ENCODE measurements around the gene MAPKAP1. TPM values are rescaled to one million over a fixed set of nuclear protein-coding genes. Genes with fewer than 3 reads are reported as not detected.

Gene MAPKAP1
- total and polyA plus RNA-seq, 8 donors, result 32.7 to 212 (median 78.2) TPM

DNA sequence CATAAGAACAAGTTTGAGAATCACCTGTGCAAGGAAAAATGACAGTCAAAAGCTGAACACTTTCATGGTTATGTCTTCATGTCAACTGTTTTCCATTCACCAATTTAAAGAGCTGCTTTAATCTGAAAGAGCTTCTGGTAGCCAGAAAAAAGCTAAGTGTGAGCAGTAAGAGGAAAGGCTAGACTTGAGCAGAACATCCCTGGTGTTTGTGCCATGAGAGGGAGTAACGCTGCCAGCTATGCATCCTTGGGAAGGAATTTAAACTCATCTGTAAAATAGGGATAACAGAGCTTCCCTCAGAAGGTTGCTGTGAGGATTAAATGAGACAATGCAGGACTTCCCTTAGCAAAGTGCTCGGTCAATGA is 193.7 kb downstream of the MAPKAP1 start:
- Histone ChIP-seq H3K27ac (peak overlapping the region; percentile 69 to 81 (median 74)), H3K27me3 (no peaks in the 10 kb centered on the region), H3K4me1 (peaks cover 14 to 47% (median 30%) of the 10 kb centered on the region in 4 donors), H3K4me3 (peak overlapping the region in 3 of 4 donors; percentile 33 to 40 (median 34)), H3K9me3 (no peaks in the 10 kb centered on the region), H3K36me3 (no peaks in the 10 kb centered on the region)
- intact Hi-C loops (cut with DNase I; ENCODE audit: low total_unique reads), result no loop called here
- TF ChIP-seq EP300 (IDR thresholded peaks at IDR 0.05) (no peak), POLR2AphosphoS5 (IDR thresholded peaks at IDR 0.05) (no peak), POLR2A (IDR thresholded peaks at IDR 0.05) (no peak)
- TF ChIP-seq, protein P1, sequence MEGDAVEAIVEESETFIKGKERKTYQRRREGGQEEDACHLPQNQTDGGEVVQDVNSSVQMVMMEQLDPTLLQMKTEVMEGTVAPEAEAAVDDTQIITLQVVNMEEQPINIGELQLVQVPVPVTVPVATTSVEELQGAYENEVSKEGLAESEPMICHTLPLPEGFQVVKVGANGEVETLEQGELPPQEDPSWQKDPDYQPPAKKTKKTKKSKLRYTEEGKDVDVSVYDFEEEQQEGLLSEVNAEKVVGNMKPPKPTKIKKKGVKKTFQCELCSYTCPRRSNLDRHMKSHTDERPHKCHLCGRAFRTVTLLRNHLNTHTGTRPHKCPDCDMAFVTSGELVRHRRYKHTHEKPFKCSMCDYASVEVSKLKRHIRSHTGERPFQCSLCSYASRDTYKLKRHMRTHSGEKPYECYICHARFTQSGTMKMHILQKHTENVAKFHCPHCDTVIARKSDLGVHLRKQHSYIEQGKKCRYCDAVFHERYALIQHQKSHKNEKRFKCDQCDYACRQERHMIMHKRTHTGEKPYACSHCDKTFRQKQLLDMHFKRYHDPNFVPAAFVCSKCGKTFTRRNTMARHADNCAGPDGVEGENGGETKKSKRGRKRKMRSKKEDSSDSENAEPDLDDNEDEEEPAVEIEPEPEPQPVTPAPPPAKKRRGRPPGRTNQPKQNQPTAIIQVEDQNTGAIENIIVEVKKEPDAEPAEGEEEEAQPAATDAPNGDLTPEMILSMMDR (IDR thresholded peaks at IDR 0.05), result no peak
- WGBS, 5 donors, result 13 to 33% (median 18%) methylated on average over 2 of the region's 2 CpGs
- DNase-seq, result no peak

DNA sequence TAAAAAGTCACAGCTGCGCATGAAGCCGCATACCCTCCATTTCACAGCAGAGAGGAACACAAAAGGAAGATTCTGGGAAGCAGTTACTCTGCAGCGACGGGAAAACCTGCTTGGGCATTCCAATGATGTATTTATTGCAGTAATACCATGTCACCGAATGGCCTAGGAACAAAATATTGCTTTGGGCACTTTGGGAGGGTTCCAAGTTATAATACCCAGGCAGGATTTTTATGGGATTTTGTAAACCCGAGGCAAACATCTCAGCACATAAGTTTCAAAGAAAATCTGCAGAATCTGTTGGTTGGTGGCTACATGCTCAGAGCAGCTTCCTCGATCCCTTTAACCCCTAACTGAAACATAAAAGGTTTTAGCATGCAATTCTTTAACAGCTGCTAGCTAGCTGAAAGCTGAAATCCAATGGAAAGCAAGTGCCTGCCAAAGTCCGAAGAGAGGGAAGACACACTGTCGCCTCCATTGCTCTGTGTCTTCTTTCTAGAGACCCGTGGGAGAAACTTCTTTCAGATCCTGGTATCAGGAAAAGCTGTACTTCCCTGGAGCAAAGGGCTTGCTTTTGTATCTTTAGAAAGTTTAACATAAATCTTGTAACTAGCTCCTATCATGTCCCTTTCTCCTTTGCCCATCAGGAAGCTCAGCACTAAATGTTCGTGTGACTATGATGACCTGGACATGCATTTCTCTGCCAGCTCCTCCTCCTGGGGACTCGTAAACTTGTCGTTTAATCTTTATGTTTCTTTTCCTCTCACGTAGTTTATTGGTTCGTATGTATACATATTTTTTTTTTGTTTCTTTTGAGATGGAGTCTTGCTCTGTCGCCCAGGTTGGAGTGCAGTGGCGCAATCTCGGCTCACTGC is 195.0 kb downstream of the MAPKAP1 start:
- TF ChIP-seq, protein P1 (IDR thresholded peaks at IDR 0.05), result no peak
- TF ChIP-seq EP300 (IDR thresholded peaks at IDR 0.05) (no peak), POLR2AphosphoS5 (IDR thresholded peaks at IDR 0.05) (peak in 1 of 3 donors; percentile 38), POLR2A (IDR thresholded peaks at IDR 0.05) (no peak)
- Histone ChIP-seq H3K27ac (peak overlapping the region in 3 of 5 donors; percentile 39 to 74 (median 63)), H3K4me1 (peaks cover 14 to 54% (median 31%) of the 10 kb centered on the region in 4 donors), H3K9me3 (no peaks in the 10 kb centered on the region), H3K27me3 (no peaks in the 10 kb centered on the region), H3K4me3 (no peak overlapping the region), H3K36me3 (no peaks in the 10 kb centered on the region)
- 76 to 89% (median 81%) methylated on average over 18 of the region's 18 CpGs for WGBS, 5 donors
- intact Hi-C loops (cut with DNase I; ENCODE audit: low total_unique reads), result no loop called here
- peak in 1 of 2 donors; percentile 36 for DNase-seq

DNA sequence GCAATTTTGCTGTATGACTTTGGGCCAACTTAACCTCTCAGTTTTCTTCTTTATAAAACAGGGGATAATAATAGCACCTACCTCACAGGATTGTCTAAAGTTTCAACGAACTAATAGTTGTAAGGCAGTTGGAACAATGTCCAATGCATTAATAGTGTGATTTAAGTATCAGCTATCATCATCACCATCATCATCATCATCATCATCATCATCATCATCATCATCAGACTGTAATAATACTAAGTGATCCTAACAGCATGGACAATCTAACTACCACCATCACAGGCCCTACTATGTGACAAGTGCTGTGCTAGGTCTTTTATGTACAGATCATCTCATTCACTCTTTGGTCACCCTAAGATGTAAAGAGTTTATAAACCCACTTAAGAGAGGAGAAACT is 196.0 kb downstream of the MAPKAP1 start:
- peak overlapping the region in 2 of 5 donors; percentile 63 to 74 for H3K27ac ChIP-seq
- WGBS, 5 donors, result 71 to 91% (median 84%) methylated on average over 1 of the region's 1 CpG

DNA sequence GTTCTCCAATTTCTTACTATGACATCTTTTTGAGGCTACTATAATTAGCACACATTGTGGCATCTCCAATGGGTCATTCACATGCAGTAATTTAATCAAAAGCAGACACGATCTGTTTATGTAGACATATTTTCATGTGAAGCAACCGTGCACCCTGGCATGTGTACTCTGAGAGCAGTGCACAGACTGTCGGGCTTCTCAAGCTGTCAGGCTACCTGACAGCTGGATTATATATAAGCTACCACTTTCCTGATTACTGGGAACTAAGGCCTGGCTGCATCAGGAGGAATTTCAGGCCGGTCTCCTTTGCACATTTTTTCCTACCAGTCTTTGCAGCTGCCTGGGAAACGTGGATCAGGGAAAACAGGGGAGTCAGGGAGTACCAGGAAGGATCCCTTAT is 197.5 kb downstream of the MAPKAP1 start:
- intact Hi-C loops (cut with DNase I; ENCODE audit: low total_unique reads), result no loop called here
- Histone ChIP-seq H3K27ac (peak overlapping the region in 3 of 5 donors; percentile 3 to 74 (median 11)), H3K4me3 (no peak overlapping the region), H3K27me3 (no peaks in the 10 kb centered on the region), H3K36me3 (no peaks in the 10 kb centered on the region), H3K4me1 (peaks cover 10 to 57% (median 25%) of the 10 kb centered on the region in 4 donors), H3K9me3 (no peaks in the 10 kb centered on the region)
- peak in 1 of 2 donors; percentile 29 for DNase-seq
- 56 to 63% (median 58%) methylated on average over 5 of the region's 5 CpGs for WGBS, 5 donors
- TF ChIP-seq POLR2AphosphoS5 (IDR thresholded peaks at IDR 0.05), result no peak
- no peak for TF ChIP-seq POLR2A (IDR thresholded peaks at IDR 0.05)
- TF ChIP-seq, protein P1 (IDR thresholded peaks at IDR 0.05), result no peak
- TF ChIP-seq EP300 (IDR thresholded peaks at IDR 0.05), result no peak

More for the DNA sequence above, 196.0 kb downstream of the MAPKAP1 start:
- TF ChIP-seq POLR2AphosphoS5 (IDR thresholded peaks at IDR 0.05), result no peak
- no peak for DNase-seq
- H3K36me3 ChIP-seq, result no peaks in the 10 kb centered on the region
- no peaks in the 10 kb centered on the region for H3K27me3 ChIP-seq
- H3K9me3 ChIP-seq, result no peaks in the 10 kb centered on the region
- H3K4me3 ChIP-seq, result no peak overlapping the region
- intact Hi-C loops (cut with DNase I; ENCODE audit: low total_unique reads), result no loop called here
- H3K4me1 ChIP-seq, result peaks cover 14 to 63% (median 31%) of the 10 kb centered on the region in 4 donors

Measured in stomach (tissue), 9 donors.